HG03095 (cell line): ENCODE results near the gene UROC1.

Experiments used
- ATAC-seq: cut with Tn5 transposase; IDR thresholded peaks from one replicate; pipeline ENCODE4 v1.9.1; 2021; ENCODE audit warnings: moderate library complexity; ENCODE audit not compliant: unreplicated experiment

Gene UROC1

GRCh38 chr3:126481808-126482502 lies 35.6 kb downstream of the UROC1 start:
- ATAC-seq, result no peak

- no peak for ATAC-seq
Measured at GRCh38 chr3:126480861-126481260, 36.7 kb downstream of the UROC1 start.

GRCh38 chr3:126480206-126480605 lies 37.4 kb downstream of the UROC1 start:
- ATAC-seq, result no peak

GRCh38 chr3:126479642-126480041 lies 37.9 kb downstream of the UROC1 start:
- ATAC-seq, result no peak

- ATAC-seq, result no peak
Measured at GRCh38 chr3:126478581-126479310, 38.8 kb downstream of the UROC1 start.

- ATAC-seq, result no peak
Measured at GRCh38 chr3:126477061-126477380, 40.6 kb downstream of the UROC1 start.

GRCh38 chr3:126476166-126477060 lies 41.2 kb downstream of the UROC1 start:
- peak; percentile 12 for ATAC-seq

GRCh38 chr3:126475413-126476114 lies 42.0 kb downstream of the UROC1 start, which contains the start of gene ZXDC:
TSS of gene ZXDC (minus strand) at chr3:126475891. CDS start at chr3:126475865, 26 bp downstream.
- peak; percentile 79 for ATAC-seq

- peak; percentile 14 for ATAC-seq
Measured at GRCh38 chr3:126474498-126475412, 42.8 kb downstream of the UROC1 start.

- no peak for ATAC-seq
Measured at GRCh38 chr3:126473292-126474168, 44.0 kb downstream of the UROC1 start.

GRCh38 chr3:126472277-126473006 lies 45.1 kb downstream of the UROC1 start:
- no peak for ATAC-seq

- no peak for ATAC-seq
Measured at GRCh38 chr3:126469479-126469878, 48.1 kb downstream of the UROC1 start.

GRCh38 chr3:126468028-126468891 lies 49.3 kb downstream of the UROC1 start:
- ATAC-seq, result no peak

- no peak for ATAC-seq
Measured at GRCh38 chr3:126467611-126467955, 50.0 kb downstream of the UROC1 start.

GRCh38 chr3:126466886-126467610 lies 50.5 kb downstream of the UROC1 start:
- ATAC-seq, result no peak

- ATAC-seq, result no peak
Measured at GRCh38 chr3:126465928-126466544, 51.5 kb downstream of the UROC1 start.
